Epithelial cell of esophagus (primary cell): ENCODE results near the gene SUMO4.
"Not testable (repeated sequence)": the region's sequence is repeated elsewhere in the genome, so short reads cannot be mapped to it uniquely, and the experiment has no call there.

Source experiments
- DNase-seq: peaks from one replicate; pipeline ENCODE4 v3.0.0; 2010; ENCODE audit warnings: low read depth
- H3K4me3 ChIP-seq: 2 replicates; pipeline ENCODE4 v1.5.1; 2011; ENCODE audit warnings: mild to moderate bottlenecking, low read length, control low read depth
- CTCF ChIP-seq: IDR thresholded peaks from 2 replicates; pipeline ENCODE4 v1.5.1; 2011; ENCODE audit warnings: low read depth, mild to moderate bottlenecking, low read length, control low read depth, inconsistent platforms; ENCODE audit not compliant: insufficient read depth; ENCODE audit errors: missing control alignments

Gene SUMO4

GRCh38 chr6:149437212-149437611 lies 37.1 kb downstream of the SUMO4 start:
- DNase-seq: no peak
- TF ChIP-seq CTCF: no peak
- H3K4me3 ChIP-seq: no peak overlapping the region

DNA sequence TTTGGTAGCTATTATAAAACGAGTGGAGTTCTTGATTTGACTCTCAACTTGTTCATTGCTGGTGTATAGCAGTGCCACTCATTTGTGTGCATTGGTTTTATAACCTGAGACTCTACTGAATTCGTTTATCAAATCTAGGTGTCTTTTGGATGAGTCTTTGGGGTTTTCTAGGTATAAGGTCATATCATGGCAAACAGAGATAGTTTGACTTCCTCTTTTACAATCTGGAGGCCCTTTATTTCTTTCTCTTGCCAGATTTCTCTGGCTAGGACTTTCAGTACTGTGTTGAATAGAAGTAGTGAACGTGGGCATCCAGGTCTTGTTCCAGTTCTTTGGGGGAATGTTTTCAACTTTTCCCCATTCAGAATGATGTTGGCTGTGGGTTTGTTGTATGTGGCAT lies 38.8 kb downstream of the SUMO4 start:
- TF ChIP-seq CTCF: no peak
- DNase-seq: no peak
- no peak overlapping the region for H3K4me3 ChIP-seq

GRCh38 chr6:149439626-149440025 lies 39.6 kb downstream of the SUMO4 start:
- no peak for TF ChIP-seq CTCF
- no peak for DNase-seq
- no peak overlapping the region for H3K4me3 ChIP-seq

DNA sequence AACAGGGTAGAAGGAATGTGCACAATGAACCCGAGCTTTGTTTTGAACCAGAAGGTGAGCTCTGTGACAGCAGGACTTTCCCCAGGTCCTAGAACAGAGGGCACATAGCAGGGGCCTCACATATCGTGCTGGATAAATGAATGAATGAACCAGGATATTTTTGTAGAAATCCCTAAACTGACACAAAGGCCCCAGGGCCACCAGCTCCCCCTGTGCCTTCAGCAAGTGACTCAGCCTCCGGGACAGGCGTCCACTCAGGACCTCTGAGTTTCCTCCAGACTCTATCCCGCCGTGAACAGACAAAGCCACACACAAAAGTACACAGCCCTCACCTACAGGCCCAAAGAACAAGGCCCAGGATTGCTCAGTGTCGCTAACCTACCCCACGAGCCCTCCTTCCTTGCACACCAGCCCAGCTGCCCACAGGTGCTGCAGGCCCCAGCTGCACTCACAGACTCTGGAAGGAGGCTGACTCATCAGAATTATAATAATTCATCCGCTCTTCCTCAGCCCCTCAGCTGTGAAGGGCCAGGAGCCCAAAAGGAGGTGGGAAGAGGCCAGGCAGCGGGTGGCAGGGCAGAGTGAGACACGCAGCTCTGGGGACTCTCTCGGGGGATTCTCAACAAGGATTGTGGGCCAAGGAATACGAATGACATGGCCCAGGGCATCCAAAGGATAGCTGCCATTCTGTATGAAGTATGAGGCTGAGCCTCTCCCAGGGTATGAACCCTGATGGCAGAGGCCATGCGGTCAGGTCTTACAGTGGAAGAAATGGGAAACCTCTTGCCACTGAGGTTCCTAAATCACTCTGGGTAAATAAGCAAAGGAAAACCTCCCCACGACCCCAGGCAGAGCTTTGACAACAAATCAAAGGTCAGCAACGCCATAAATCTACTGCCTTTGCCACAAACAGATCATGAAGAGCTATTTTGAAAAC lies 40.9 kb downstream of the SUMO4 start:
- TF ChIP-seq CTCF: no peak
- DNase-seq: no peak
- no peak overlapping the region for H3K4me3 ChIP-seq

- no peak for DNase-seq
- H3K4me3 ChIP-seq: no peak overlapping the region
- no peak for TF ChIP-seq CTCF
Observed at GRCh38 chr6:149441740-149442139, 41.7 kb downstream of the SUMO4 start.

DNA sequence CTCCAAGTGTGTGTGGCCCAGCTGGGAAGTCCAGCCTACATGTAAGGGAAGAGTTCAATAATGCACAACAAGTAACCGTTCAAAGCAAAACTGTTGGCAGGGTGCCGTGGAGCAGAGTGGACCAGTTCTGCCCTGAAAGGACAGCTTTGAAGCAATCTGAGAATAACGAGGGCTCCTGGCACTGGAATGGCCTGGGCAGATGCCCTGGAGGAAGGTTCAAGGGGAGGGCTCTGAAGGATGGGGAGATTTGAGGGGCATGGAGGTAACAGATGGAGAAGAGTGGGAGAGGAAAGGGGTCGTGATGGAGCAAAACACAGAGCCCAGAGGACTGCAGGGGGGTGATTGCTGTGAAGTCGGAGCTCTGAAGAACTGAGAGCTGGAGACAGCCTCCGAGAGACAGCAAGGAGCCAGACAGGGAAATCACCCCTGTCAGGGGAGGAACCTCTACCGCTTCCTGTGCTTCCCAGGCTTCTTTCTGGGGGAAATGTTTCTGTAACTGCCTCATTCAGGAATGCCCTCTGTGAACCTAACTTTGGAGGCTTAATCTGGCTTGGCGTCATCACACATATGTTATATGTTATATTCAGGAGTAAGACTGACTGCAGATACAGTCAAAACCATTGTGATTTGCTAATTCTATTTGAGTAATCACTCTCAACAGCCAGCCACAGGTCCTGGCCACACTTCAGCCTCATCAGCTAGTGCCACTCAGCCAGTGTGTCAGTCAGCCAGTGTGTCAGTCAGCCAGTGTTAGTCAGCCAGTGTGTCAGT lies 43.5 kb downstream of the SUMO4 start:
- no peak for TF ChIP-seq CTCF
- no peak for DNase-seq
- H3K4me3 ChIP-seq: no peak overlapping the region

GRCh38 chr6:149444360-149445094 lies 44.5 kb downstream of the SUMO4 start:
- not testable (repeated sequence) for DNase-seq, H3K4me3 ChIP-seq
